WTC11 (cell line): ENCODE results near the gene CAB39.

Source experiments
- RELA ChIP-seq: sonication (generic); formaldehyde crosslinking; IDR thresholded peaks from 2 replicates; pipeline ENCODE4 v1.8.1; 2022; ENCODE audit warnings: missing genetic modification reagents, mild to moderate bottlenecking, borderline replicate concordance
- ZNF416 ChIP-seq: fragments of 250-450 bp; sonication (Bioruptor Pico); IDR thresholded peaks from 2 replicates; pipeline ENCODE4 v1.9.0; 2021; ENCODE audit warnings: mild to moderate bottlenecking, inconsistent platforms
- TF ChIP-seq, protein P1 (sequence below): sonication (generic); formaldehyde crosslinking; IDR thresholded peaks from 2 replicates; pipeline ENCODE4 v1.8.1; 2022; ENCODE audit warnings: missing genetic modification reagents, borderline replicate concordance

DNA sequence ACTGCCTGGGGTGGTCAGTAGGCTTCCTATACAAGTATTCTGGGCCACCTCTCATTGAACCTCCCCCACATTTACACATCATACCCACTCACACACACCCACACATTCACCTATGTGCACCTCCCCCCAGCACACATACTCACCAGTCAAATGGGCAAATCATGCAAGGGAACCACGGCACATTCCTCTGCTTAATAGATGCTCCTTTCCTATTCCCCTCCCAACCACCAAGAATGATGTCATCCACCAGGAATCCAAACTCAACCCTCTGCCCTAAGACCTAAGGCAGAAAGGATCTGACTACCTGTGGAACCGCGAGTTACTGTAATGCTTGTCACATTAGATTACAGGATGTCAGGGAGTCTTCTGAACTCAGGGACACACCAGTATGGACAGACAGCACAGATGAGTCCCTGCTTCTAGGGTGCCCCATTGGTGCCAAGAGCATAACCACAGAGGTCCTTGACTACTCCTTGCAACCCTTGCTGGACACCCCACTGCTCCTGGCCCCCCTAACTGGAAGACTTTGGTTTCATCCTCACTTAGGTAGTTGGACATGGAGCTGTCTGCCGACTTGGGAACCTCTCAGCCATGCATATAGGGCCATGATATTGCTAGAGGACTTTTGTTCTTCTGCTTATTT is 21.5 kb upstream of the CAB39 start:
- TF ChIP-seq, protein P1, sequence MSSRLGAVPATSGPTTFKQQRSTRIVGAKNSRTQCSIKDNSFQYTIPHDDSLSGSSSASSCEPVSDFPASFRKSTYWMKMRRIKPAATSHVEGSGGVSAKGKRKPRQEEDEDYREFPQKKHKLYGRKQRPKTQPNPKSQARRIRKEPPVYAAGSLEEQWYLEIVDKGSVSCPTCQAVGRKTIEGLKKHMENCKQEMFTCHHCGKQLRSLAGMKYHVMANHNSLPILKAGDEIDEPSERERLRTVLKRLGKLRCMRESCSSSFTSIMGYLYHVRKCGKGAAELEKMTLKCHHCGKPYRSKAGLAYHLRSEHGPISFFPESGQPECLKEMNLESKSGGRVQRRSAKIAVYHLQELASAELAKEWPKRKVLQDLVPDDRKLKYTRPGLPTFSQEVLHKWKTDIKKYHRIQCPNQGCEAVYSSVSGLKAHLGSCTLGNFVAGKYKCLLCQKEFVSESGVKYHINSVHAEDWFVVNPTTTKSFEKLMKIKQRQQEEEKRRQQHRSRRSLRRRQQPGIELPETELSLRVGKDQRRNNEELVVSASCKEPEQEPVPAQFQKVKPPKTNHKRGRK: no peak
- TF ChIP-seq ZNF416 (CRISPR knock-in tag) (no peak), RELA (CRISPR knock-in tag) (no peak)
